Pulmonary artery endothelial cell (primary cell): ENCODE results near the gene SULT1C2. TPM values are rescaled to one million over a fixed set of nuclear protein-coding genes. Genes with fewer than 3 reads are reported as not detected.

Experiments
- DNase-seq: peaks from one replicate; pipeline ENCODE4 v3.0.0-alpha.2; 2011; ENCODE audit warnings: low read depth, low spot score
- total RNA-seq: library from RNA; depleted of rRNA; stranded (reverse); fragments of >200 nt; gene quantifications from 2 replicates; pipeline ENCODE4 v1.2.3, GENCODE V29; 2014

Gene SULT1C2
- total RNA-seq, 1 donor from 2014 or later: not detected

DNA sequence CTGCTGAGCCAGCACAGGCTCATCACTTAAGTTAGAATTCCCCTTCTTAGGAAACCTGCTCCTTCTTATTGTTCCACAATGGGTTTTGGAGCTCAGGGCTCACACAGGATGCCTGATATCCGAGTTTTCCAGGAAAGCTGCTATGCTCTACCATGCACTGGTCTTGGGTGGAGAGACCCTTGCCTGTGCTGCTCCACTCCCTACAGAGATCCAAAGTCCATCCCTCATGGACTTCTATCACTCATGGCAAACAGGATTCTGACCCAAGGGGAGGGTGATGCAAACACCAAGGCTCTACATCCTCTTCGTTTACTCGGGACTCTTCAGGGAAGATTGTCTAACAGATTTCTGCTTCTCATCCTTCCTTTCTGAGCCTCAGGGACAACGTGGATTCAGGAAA is 5.2 kb downstream of the SULT1C2 start:
- DNase-seq: no peak

GRCh38 chr2:108297436-108298141 is 8.9 kb downstream of the SULT1C2 start:
- DNase-seq: no peak

DNA sequence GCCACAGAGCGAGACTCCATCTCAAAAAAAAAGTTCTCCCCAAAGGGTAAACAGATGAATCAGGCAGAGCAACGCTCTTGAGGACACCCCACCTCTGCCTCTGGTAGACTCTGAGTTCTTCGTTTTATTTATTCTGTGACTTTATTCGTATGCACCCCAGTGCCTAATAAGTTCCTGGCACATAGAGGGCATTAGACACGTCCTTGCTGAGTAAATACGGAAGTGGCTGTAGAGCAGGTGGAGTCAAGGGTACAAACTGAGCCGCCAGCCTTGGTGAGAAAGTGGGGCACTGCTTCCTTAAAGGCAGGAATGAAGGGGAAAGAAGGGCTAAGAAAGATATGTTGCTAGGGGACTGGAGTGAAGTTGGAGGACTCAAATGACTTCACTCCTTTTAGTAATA is 12.9 kb downstream of the SULT1C2 start:
- DNase-seq: no peak

DNA sequence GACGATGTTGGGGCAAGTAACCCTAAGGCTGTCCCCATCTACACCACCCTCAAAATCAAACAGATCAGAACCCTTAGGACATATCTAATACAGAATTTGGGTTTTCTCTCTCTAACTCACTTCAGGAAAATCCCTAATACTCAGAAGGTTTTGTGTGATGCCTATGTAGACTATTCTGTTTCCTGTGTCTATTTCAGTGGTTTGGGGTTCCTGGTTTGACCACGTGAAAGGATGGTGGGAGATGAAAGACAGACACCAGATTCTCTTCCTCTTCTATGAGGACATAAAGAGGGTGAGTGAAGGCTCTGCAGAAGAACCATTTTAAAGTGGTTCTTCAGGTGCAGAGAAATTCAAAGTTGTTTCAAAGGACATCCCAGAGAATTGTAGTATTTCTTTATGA is 16.3 kb downstream of the SULT1C2 start:
- no peak for DNase-seq

- DNase-seq: no peak
Measured at GRCh38 chr2:108305901-108306300, 17.2 kb downstream of the SULT1C2 start.

DNA sequence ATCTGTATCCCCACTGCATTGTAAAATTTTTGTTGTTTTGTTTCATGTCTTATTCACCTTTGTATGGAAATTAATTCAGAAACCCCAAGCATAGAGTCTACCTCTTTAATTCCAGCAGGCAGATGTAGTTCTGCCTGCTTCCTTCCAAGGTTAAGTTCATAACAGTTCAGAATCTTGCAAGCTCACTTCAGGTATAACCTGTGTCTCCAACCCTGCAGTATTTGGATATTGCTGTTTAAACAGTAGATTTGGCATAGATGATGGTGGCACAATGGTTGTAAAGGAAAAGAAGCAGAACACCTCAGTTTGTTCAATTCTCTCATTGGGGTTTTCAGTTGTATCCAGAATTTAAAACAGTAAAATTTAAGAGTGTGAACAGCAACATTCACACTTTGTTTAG is 21.2 kb downstream of the SULT1C2 start:
- no peak for DNase-seq

DNA sequence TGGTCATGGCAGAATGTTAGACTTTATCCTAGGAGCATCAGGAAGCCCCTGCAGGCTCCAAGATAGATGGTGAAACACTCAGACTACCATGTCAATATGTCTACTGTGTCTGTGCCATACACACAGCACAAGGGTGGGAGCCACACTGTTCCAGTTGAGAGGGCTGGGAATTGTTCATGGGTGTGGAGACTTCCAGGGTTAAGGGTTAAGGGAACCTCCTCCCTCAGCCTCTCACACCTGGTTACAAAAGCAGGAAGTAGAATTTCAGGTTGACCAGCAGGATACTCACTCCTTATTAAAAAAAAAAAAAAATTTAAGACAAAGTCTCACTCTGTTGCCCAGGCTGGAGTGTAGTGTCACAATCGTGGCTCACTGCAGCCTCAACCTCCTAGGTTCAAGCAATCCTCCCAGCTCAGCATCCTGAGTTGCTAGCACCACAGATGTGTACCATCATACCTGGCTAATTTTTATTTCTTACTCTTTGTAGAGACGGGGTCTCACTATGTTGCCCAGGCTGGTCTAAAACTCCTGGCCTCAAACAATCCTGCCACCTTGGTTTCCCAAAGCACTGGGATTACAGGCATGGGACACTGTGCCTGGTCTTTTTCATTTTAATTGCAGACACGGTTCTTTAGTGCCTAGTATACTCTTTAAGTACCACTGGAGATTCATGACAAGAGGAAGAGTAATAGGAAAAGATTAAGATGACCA is 26.0 kb downstream of the SULT1C2 start:
- DNase-seq: no peak

GRCh38 chr2:108315444-108315934 is 26.8 kb downstream of the SULT1C2 start:
- DNase-seq: no peak

DNA sequence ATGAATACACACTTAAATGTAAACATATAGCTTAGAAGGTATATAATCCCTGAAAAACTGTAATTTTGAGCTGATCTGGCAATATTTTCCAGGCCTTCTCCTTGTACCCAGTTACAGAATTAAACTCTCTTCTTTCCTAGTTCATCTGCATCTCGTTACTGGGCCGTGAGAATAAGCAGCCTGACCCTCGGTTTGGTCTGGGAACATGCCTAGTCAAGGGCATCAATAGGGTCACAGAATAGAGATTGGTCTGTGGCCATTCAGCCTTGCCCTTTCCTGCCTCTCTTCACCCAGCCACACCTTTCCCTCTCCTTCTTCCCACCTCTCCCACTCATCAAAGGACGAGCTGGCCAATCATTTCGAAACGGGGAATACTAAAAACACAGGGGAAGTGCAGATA is 27.3 kb downstream of the SULT1C2 start:
- DNase-seq: no peak

DNA sequence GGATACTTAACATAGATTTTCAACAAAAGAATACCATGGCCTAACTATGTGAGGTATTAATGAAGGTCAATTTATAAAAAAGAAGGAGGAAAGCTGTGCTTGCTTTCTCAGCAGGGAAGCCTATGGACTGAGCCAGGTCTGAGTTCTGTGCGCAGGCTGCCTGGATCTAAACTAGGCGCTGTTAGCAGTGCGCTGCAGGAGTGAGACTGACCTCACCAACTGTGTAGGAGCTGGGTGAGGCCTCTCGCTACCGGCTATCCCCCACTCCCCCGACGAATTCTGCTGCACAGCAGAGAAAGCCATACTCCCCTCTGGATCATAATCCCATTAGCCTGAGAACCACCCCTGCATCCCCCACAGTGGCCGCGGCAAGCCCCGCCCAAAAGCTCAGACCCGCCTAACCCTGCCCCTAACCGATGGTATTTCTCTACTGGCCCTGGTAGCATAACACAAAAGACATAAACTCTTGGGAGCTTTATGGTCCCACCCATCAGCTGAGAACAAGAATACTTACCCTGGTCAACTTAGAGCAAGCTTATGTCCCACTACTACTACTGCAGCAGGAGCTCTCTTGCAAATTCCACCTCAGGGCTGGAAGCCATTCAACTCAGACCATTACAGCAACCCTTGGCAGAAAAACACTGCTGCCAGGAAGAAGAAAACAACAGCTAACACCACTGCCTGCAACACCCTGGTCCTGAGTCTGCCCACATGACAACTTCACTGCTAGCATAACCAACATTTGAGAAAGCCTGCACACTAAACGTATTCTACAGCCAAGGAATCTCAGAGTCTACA is 28.0 kb downstream of the SULT1C2 start:
- no peak for DNase-seq

DNA sequence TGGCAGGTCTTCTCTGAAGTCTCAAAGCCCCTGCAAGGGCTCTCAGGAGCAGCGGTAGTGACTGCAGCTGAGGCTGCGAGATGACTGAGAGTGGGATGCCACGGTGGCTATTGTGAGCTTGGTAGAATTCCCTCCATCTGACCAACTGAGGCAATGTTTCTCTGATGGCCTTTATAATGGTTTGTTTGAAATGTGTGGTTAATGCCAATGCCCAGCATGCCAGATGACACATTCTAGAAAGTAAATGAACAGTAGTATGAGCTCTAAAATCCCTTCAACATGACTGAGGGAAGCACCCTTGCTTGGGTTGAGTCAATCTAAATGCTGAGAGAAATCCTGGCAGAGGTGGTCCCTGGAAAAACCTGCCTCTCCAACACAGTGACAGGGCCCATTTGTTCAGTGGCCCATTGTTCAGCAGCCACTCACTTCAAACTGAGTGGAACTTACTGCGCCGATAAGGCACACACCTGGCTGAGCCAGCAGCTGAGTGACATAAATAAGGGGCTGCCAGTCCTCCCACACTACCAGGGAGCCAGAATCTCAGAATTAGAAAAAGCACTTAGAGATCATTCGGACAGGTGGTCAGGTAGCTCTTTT is 31.7 kb downstream of the SULT1C2 start:
- no peak for DNase-seq

DNA sequence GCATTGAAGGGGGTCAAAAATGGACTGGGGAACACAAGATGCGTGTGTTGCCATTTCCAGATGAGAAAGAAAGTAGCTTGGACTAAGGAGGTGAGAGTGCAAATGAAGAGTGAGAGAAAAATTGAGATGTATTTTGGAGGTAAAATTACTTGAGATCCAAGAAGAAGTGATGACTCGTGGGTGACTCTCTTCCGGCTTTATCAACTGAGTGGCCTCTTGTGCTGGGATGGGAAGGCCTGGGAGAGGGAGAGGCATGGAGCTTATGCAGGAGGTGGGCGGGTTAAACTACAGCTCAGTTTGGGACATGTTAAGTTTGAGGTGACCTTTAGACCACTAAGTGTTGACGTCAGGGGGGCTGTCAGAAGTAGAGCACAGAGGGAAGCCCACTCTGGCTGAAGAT is 34.9 kb downstream of the SULT1C2 start:
- no peak for DNase-seq

- DNase-seq: no peak
Measured at GRCh38 chr2:108324531-108325255, 36.0 kb downstream of the SULT1C2 start.

DNA sequence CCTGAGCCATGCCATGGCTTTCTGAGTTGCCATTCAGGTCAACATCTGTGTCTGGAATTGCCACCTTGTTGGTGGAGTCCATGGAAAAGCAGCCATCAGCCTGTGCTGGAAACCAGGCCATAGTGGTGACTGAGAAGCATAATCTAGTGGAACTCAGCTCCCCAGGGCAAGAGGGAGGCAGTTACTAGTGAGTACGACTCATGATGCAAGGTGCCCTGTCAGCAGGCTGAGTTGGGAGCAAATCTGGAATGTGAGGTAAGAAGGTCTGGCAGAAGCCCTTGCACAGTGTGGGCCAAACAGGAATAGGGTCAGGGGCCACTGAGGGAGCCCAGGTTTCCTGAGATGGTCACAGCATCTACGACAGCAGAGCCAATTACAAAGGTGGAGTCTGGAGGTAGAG is 37.1 kb downstream of the SULT1C2 start:
- DNase-seq: no peak

- no peak for DNase-seq
Measured at GRCh38 chr2:108329771-108330170, 41.1 kb downstream of the SULT1C2 start.

GRCh38 chr2:108330979-108331378 is 42.3 kb downstream of the SULT1C2 start:
- no peak for DNase-seq

GRCh38 chr2:108345951-108346350 is 57.3 kb downstream of the SULT1C2 start:
- no peak for DNase-seq

DNA sequence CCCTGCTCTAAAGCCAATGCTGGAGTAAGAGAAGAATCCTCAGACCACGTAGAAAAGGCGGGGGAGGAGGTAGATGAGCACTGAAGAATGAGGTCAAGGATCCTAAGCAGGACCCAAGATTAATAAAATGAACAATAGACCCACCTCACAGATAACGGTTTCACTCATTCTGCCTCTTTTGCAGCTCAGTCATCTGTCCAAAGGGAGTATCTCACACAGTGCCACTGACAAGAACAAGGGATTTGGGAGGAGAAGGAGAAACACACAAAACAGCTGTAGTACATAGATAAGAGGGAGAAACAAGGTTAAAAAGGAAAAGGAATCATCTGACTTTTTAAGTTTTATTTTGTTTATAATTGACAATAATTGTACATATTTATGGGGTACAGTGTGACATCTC is 58.1 kb downstream of the SULT1C2 start:
- DNase-seq: no peak

DNA sequence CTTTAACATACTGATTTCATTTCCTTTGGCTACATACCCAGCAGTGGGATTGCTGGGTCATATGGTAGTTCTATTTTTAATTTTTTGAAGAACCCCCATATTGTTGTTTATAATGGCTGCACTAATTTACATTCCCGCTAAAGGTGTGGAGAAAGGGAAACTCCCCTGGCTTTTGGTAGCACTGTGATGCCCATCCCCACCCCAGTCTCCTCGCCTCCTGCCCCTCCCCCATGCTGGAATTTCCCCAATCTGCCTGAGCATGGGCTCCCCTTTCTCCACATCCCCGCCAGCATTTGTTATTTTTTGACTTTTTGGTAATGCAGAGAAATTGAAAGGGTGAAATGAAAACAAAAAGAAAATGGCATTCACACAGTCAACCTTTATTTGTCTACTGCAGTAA is 59.1 kb downstream of the SULT1C2 start:
- DNase-seq: no peak

DNA sequence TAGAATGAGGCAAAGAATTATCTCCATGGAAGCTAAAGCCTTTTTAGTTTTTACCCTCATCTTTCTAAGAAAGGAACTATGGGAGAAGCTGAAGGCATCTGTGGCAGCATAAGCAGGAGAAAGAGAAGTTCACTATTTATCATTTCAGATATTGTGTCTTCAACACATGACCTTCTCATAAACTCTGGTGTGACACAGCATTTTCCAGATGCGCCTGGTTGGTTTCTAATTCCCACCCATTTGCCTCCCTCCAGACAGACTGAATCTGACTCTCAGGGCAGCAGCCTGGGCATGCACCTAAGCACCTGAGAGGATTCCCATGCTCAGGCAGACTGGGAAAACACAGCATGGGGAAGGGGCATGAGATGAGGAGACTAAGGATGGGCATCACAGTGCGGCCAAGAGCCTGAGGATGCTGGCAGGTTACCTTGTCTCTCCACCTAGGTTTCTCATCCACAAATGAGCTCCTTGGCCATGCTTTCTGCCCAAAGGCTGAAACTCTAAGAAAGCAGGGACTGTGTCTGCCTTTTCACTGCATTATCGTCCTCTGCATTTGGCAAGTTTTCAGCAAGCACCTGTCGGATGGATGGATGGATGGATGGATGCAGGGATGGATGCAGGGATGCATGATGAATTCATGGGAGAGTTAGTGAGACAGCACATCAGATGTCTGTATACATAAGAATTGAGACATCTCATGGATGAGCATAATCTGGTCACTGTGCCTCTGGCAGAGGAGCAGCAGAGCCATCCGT is 60.3 kb downstream of the SULT1C2 start:
- no peak for DNase-seq

DNA sequence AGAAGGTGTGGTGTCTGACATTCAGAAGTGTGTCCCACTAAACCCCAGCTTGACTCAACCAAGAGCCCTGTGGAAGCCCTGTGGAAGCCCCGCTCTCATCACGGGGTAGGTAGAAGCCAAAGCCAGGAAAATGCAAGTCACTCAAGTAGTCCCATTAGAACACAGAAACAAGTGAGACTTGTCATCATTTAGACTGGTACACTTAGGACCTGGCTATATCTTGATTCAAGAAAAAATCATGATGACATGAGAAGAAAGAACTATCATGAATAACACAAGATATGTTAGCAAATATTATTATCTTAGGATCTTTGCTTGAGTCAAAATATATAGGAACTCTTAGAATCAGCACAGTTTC is 60.9 kb downstream of the SULT1C2 start:
- DNase-seq: no peak
